ENCODE measurements around the gene PRODH. TPM values are rescaled to one million over a fixed set of nuclear protein-coding genes. Genes with fewer than 3 reads are reported as not detected.
"Not testable (repeated sequence)": the region's sequence is repeated elsewhere in the genome, so short reads cannot be mapped to it uniquely, and the experiment has no call there.

The PRODH gene
- polyA plus RNA-seq, 2 donors = 6.9 to 13.5 TPM

GRCh38 chr22:18975434-18976196 is 39.5 kb upstream of the PRODH start:
- no peak overlapping the region for H3K4me3 ChIP-seq (ENCODE audit: low read depth in 1 of 2, low read length in 2 of 2)
- no peaks in the 10 kb centered on the region for H3K36me3 ChIP-seq (ENCODE audit: control insufficient read depth in 2 of 2, insufficient read depth in 2 of 2, low read length in 1 of 2)
- peaks cover 0 to under 1% of the 10 kb centered on the region in 2 donors for H3K4me1 ChIP-seq (ENCODE audit: control insufficient read depth in 2 of 2, insufficient read depth in 2 of 2, low read length in 1 of 2)
- peaks cover 0 to 4% of the 10 kb centered on the region in 2 donors for H3K27me3 ChIP-seq (ENCODE audit: control insufficient read depth in 1 of 2, insufficient read depth in 2 of 2, low read length in 2 of 2)
- no peak overlapping the region for H3K27ac ChIP-seq (ENCODE audit: low read depth in 2 of 2, low read length in 1 of 2)
- peaks cover 0 to 1% of the 10 kb centered on the region in 2 donors for H3K9me3 ChIP-seq (ENCODE audit: control insufficient read depth in 2 of 2, insufficient read depth in 1 of 2, low read depth in 1 of 2, low read length in 1 of 2)
- WGBS, 2 donors = 67 to 77% methylated on average over 16 of the region's 16 CpGs

GRCh38 chr22:18974477-18975180 is 38.5 kb upstream of the PRODH start:
- Histone ChIP-seq H3K36me3 (ENCODE audit: control insufficient read depth in 2 of 2, insufficient read depth in 2 of 2, low read length in 1 of 2) (no peaks in the 10 kb centered on the region), H3K4me1 (ENCODE audit: control insufficient read depth in 2 of 2, insufficient read depth in 2 of 2, low read length in 1 of 2) (peaks cover 2 to 3% of the 10 kb centered on the region in 2 donors), H3K27ac (ENCODE audit: low read depth in 2 of 2, low read length in 1 of 2) (no peak overlapping the region), H3K9me3 (ENCODE audit: control insufficient read depth in 2 of 2, insufficient read depth in 1 of 2, low read depth in 1 of 2, low read length in 1 of 2) (no peaks in the 10 kb centered on the region), H3K4me3 (ENCODE audit: low read depth in 1 of 2, low read length in 2 of 2) (no peak overlapping the region), H3K27me3 (ENCODE audit: control insufficient read depth in 1 of 2, insufficient read depth in 2 of 2, low read length in 2 of 2) (peaks cover 0 to 8% of the 10 kb centered on the region in 2 donors)
- WGBS, 2 donors = 79 to 85% methylated on average over 18 of the region's 18 CpGs

- no peaks in the 10 kb centered on the region for H3K36me3 ChIP-seq (ENCODE audit: control insufficient read depth in 2 of 2, insufficient read depth in 2 of 2, low read length in 1 of 2)
- WGBS, 2 donors = 64 to 69% methylated on average over 18 of the region's 18 CpGs
- H3K4me1 ChIP-seq (ENCODE audit: control insufficient read depth in 2 of 2, insufficient read depth in 2 of 2, low read length in 1 of 2) = peaks cover 2 to 3% of the 10 kb centered on the region in 2 donors
Observed at GRCh38 chr22:18973264-18974031, 37.4 kb upstream of the PRODH start.

GRCh38 chr22:18972591-18972990 is 36.5 kb upstream of the PRODH start:
- H3K4me1 ChIP-seq (ENCODE audit: control insufficient read depth in 2 of 2, insufficient read depth in 2 of 2, low read length in 1 of 2); H3K27ac ChIP-seq (ENCODE audit: low read depth in 2 of 2, low read length in 1 of 2); H3K9me3 ChIP-seq (ENCODE audit: control insufficient read depth in 2 of 2, insufficient read depth in 1 of 2, low read depth in 1 of 2, low read length in 1 of 2); H3K36me3 ChIP-seq (ENCODE audit: control insufficient read depth in 2 of 2, insufficient read depth in 2 of 2, low read length in 1 of 2); H3K27me3 ChIP-seq (ENCODE audit: control insufficient read depth in 1 of 2, insufficient read depth in 2 of 2, low read length in 2 of 2); H3K4me3 ChIP-seq (ENCODE audit: low read depth in 1 of 2, low read length in 2 of 2): not testable (repeated sequence)
- WGBS, 2 donors = 86 to 88% methylated on average over 6 to 8 of the region's 8 CpGs

More at GRCh38 chr22:18973264-18974031, 37.4 kb upstream of the PRODH start:
- Histone ChIP-seq H3K4me3 (ENCODE audit: low read depth in 1 of 2, low read length in 2 of 2) (no peak overlapping the region), H3K27me3 (ENCODE audit: control insufficient read depth in 1 of 2, insufficient read depth in 2 of 2, low read length in 2 of 2) (peaks cover 0 to 8% of the 10 kb centered on the region in 2 donors), H3K9me3 (ENCODE audit: control insufficient read depth in 2 of 2, insufficient read depth in 1 of 2, low read depth in 1 of 2, low read length in 1 of 2) (no peaks in the 10 kb centered on the region), H3K27ac (ENCODE audit: low read depth in 2 of 2, low read length in 1 of 2) (no peak overlapping the region)

GRCh38 chr22:18972029-18972428 is 35.9 kb upstream of the PRODH start:
- not testable (repeated sequence) for H3K4me3 ChIP-seq (ENCODE audit: low read depth in 1 of 2, low read length in 2 of 2); H3K27ac ChIP-seq (ENCODE audit: low read depth in 2 of 2, low read length in 1 of 2); H3K4me1 ChIP-seq (ENCODE audit: control insufficient read depth in 2 of 2, insufficient read depth in 2 of 2, low read length in 1 of 2); H3K9me3 ChIP-seq (ENCODE audit: control insufficient read depth in 2 of 2, insufficient read depth in 1 of 2, low read depth in 1 of 2, low read length in 1 of 2); H3K27me3 ChIP-seq (ENCODE audit: control insufficient read depth in 1 of 2, insufficient read depth in 2 of 2, low read length in 2 of 2); H3K36me3 ChIP-seq (ENCODE audit: control insufficient read depth in 2 of 2, insufficient read depth in 2 of 2, low read length in 1 of 2)
- WGBS, 2 donors = 93 to 95% methylated on average over 4 to 7 of the region's 7 CpGs

- Histone ChIP-seq H3K4me1 (ENCODE audit: control insufficient read depth in 2 of 2, insufficient read depth in 2 of 2, low read length in 1 of 2) (peaks cover 2 to 5% of the 10 kb centered on the region in 2 donors), H3K4me3 (ENCODE audit: low read depth in 1 of 2, low read length in 2 of 2) (no peak overlapping the region), H3K36me3 (ENCODE audit: control insufficient read depth in 2 of 2, insufficient read depth in 2 of 2, low read length in 1 of 2) (no peaks in the 10 kb centered on the region), H3K27ac (ENCODE audit: low read depth in 2 of 2, low read length in 1 of 2) (no peak overlapping the region), H3K27me3 (ENCODE audit: control insufficient read depth in 1 of 2, insufficient read depth in 2 of 2, low read length in 2 of 2) (peaks cover 0 to 8% of the 10 kb centered on the region in 2 donors), H3K9me3 (ENCODE audit: control insufficient read depth in 2 of 2, insufficient read depth in 1 of 2, low read depth in 1 of 2, low read length in 1 of 2) (no peaks in the 10 kb centered on the region)
- 48 to 49% methylated on average over 19 of the region's 19 CpGs for WGBS, 2 donors
Observed at GRCh38 chr22:18971321-18971751, 35.2 kb upstream of the PRODH start.

- 1 to 2% methylated on average over 17 to 28 of the region's 28 CpGs for WGBS, 2 donors
- no peak overlapping the region for H3K27ac ChIP-seq (ENCODE audit: low read depth in 2 of 2, low read length in 1 of 2)
Observed at GRCh38 chr22:18970948-18971315, 34.8 kb upstream of the PRODH start.

GRCh38 chr22:18970176-18970947 is 34.3 kb upstream of the PRODH start:
- no peaks in the 10 kb centered on the region for H3K36me3 ChIP-seq (ENCODE audit: control insufficient read depth in 2 of 2, insufficient read depth in 2 of 2, low read length in 1 of 2)
- no peaks in the 10 kb centered on the region for H3K9me3 ChIP-seq (ENCODE audit: control insufficient read depth in 2 of 2, insufficient read depth in 1 of 2, low read depth in 1 of 2, low read length in 1 of 2)
- peaks cover 2 to 5% of the 10 kb centered on the region in 2 donors for H3K4me1 ChIP-seq (ENCODE audit: control insufficient read depth in 2 of 2, insufficient read depth in 2 of 2, low read length in 1 of 2)
- H3K4me3 ChIP-seq (ENCODE audit: low read depth in 1 of 2, low read length in 2 of 2) = peak overlapping the region; percentile 36 to 46
- H3K27ac ChIP-seq (ENCODE audit: low read depth in 2 of 2, low read length in 1 of 2) = no peak overlapping the region
- H3K27me3 ChIP-seq (ENCODE audit: control insufficient read depth in 1 of 2, insufficient read depth in 2 of 2, low read length in 2 of 2) = peaks cover 0 to 8% of the 10 kb centered on the region in 2 donors
- WGBS, 2 donors = 1% methylated on average over 34 to 93 of the region's 94 CpGs

More at GRCh38 chr22:18970948-18971315, 34.8 kb upstream of the PRODH start:
- peaks cover 2 to 5% of the 10 kb centered on the region in 2 donors for H3K4me1 ChIP-seq (ENCODE audit: control insufficient read depth in 2 of 2, insufficient read depth in 2 of 2, low read length in 1 of 2)
- H3K27me3 ChIP-seq (ENCODE audit: control insufficient read depth in 1 of 2, insufficient read depth in 2 of 2, low read length in 2 of 2) = peaks cover 0 to 8% of the 10 kb centered on the region in 2 donors
- H3K9me3 ChIP-seq (ENCODE audit: control insufficient read depth in 2 of 2, insufficient read depth in 1 of 2, low read depth in 1 of 2, low read length in 1 of 2) = no peaks in the 10 kb centered on the region
- no peaks in the 10 kb centered on the region for H3K36me3 ChIP-seq (ENCODE audit: control insufficient read depth in 2 of 2, insufficient read depth in 2 of 2, low read length in 1 of 2)
- H3K4me3 ChIP-seq (ENCODE audit: low read depth in 1 of 2, low read length in 2 of 2) = peak overlapping the region in 1 of 2 donors; percentile 36

All from esophagus (tissue), 2 donors.